ENCODE measurements around the gene PLPPR3.

The PLPPR3 gene

GRCh38 chr19:810077-810855 lies 11.5 kb downstream of the PLPPR3 start:
- DNase-seq (ENCODE audit: low read depth) = no peak

GRCh38 chr19:808423-808775 lies 13.4 kb downstream of the PLPPR3 start:
- no peak for DNase-seq (ENCODE audit: low read depth)

GRCh38 chr19:807627-808422 lies 13.9 kb downstream of the PLPPR3 start:
- DNase-seq (ENCODE audit: low read depth) = no peak

- no peak for DNase-seq (ENCODE audit: low read depth)
Observed at GRCh38 chr19:806815-807421, 14.8 kb downstream of the PLPPR3 start.

- DNase-seq (ENCODE audit: low read depth) = no peak
Observed at GRCh38 chr19:805600-806550, 15.9 kb downstream of the PLPPR3 start.

GRCh38 chr19:805166-805551 lies 16.6 kb downstream of the PLPPR3 start:
- no peak for DNase-seq (ENCODE audit: low read depth)

- DNase-seq (ENCODE audit: low read depth) = no peak
Observed at GRCh38 chr19:804419-805165, 17.2 kb downstream of the PLPPR3 start.

GRCh38 chr19:803686-804418 lies 17.9 kb downstream of the PLPPR3 start:
- DNase-seq (ENCODE audit: low read depth) = no peak

- no peak for DNase-seq (ENCODE audit: low read depth)
Observed at GRCh38 chr19:803099-803561, 18.6 kb downstream of the PLPPR3 start.

- DNase-seq (ENCODE audit: low read depth) = no peak
Observed at GRCh38 chr19:802498-803098, 19.2 kb downstream of the PLPPR3 start.

GRCh38 chr19:801861-802497 lies 19.8 kb downstream of the PLPPR3 start:
- DNase-seq (ENCODE audit: low read depth) = no peak

- DNase-seq (ENCODE audit: low read depth) = no peak
Observed at GRCh38 chr19:801030-801860, 20.5 kb downstream of the PLPPR3 start.

GRCh38 chr19:800360-801029 lies 21.3 kb downstream of the PLPPR3 start:
- DNase-seq (ENCODE audit: low read depth) = no peak

- no peak for DNase-seq (ENCODE audit: low read depth)
Observed at GRCh38 chr19:799076-799881, 22.5 kb downstream of the PLPPR3 start.

GRCh38 chr19:798415-799075 lies 23.2 kb downstream of the PLPPR3 start:
- DNase-seq (ENCODE audit: low read depth) = no peak
